ENCODE data around the gene MYO18B.

MYO18B gene

GRCh38 chr22:26057731-26058130 lies 315.7 kb downstream of the MYO18B start:
- Histone ChIP-seq H3K36me3 (ENCODE audit: control insufficient read depth, insufficient read depth, low read length, severe bottlenecking) (no peaks in the 10 kb centered on the region), H3K4me3 (ENCODE audit: low read length) (no peak overlapping the region), H3K9me3 (ENCODE audit: control insufficient read depth, low read length) (no peaks in the 10 kb centered on the region), H3K27me3 (replicated peaks; ENCODE audit: control insufficient read depth, insufficient read depth, low read length) (peaks cover 10% of the 10 kb centered on the region), H3K9ac (ENCODE audit: low read length) (no peak overlapping the region), H3K4me1 (ENCODE audit: control insufficient read depth, insufficient read depth, low read length) (no peaks in the 10 kb centered on the region)
- DNase-seq (ENCODE audit: low read depth), result no peak

GRCh38 chr22:26064048-26064447 lies 322.1 kb downstream of the MYO18B start:
- Histone ChIP-seq H3K36me3 (ENCODE audit: control insufficient read depth, insufficient read depth, low read length, severe bottlenecking) (no peaks in the 10 kb centered on the region), H3K9ac (ENCODE audit: low read length) (no peak overlapping the region), H3K9me3 (ENCODE audit: control insufficient read depth, low read length) (no peaks in the 10 kb centered on the region), H3K27me3 (replicated peaks; ENCODE audit: control insufficient read depth, insufficient read depth, low read length) (peaks cover 3% of the 10 kb centered on the region), H3K4me1 (ENCODE audit: control insufficient read depth, insufficient read depth, low read length) (no peaks in the 10 kb centered on the region), H3K4me3 (ENCODE audit: low read length) (no peak overlapping the region)
- no peak for DNase-seq (ENCODE audit: low read depth)

- H3K4me1 ChIP-seq (ENCODE audit: control insufficient read depth, insufficient read depth, low read length), result no peaks in the 10 kb centered on the region
Measured at GRCh38 chr22:26065847-26066246, 323.9 kb downstream of the MYO18B start.

GRCh38 chr22:26066534-26066933 lies 324.5 kb downstream of the MYO18B start:
- Histone ChIP-seq H3K4me1 (ENCODE audit: control insufficient read depth, insufficient read depth, low read length) (no peaks in the 10 kb centered on the region), H3K9me3 (ENCODE audit: control insufficient read depth, low read length) (no peaks in the 10 kb centered on the region), H3K27me3 (replicated peaks; ENCODE audit: control insufficient read depth, insufficient read depth, low read length) (peaks cover 6% of the 10 kb centered on the region), H3K9ac (ENCODE audit: low read length) (no peak overlapping the region), H3K36me3 (ENCODE audit: control insufficient read depth, insufficient read depth, low read length, severe bottlenecking) (no peaks in the 10 kb centered on the region), H3K4me3 (ENCODE audit: low read length) (no peak overlapping the region)
- DNase-seq (ENCODE audit: low read depth), result no peak

More at GRCh38 chr22:26065847-26066246, 323.9 kb downstream of the MYO18B start:
- Histone ChIP-seq H3K9ac (ENCODE audit: low read length) (no peak overlapping the region), H3K27me3 (replicated peaks; ENCODE audit: control insufficient read depth, insufficient read depth, low read length) (peaks cover 3% of the 10 kb centered on the region), H3K4me3 (ENCODE audit: low read length) (no peak overlapping the region), H3K9me3 (ENCODE audit: control insufficient read depth, low read length) (no peaks in the 10 kb centered on the region), H3K36me3 (ENCODE audit: control insufficient read depth, insufficient read depth, low read length, severe bottlenecking) (no peaks in the 10 kb centered on the region)
- no peak for DNase-seq (ENCODE audit: low read depth)

GRCh38 chr22:26068571-26068970 lies 326.6 kb downstream of the MYO18B start:
- Histone ChIP-seq H3K4me3 (ENCODE audit: low read length) (no peak overlapping the region), H3K9ac (ENCODE audit: low read length) (no peak overlapping the region), H3K36me3 (ENCODE audit: control insufficient read depth, insufficient read depth, low read length, severe bottlenecking) (no peaks in the 10 kb centered on the region), H3K27me3 (replicated peaks; ENCODE audit: control insufficient read depth, insufficient read depth, low read length) (peaks cover 6% of the 10 kb centered on the region), H3K4me1 (ENCODE audit: control insufficient read depth, insufficient read depth, low read length) (no peaks in the 10 kb centered on the region), H3K9me3 (ENCODE audit: control insufficient read depth, low read length) (no peaks in the 10 kb centered on the region)
- DNase-seq (ENCODE audit: low read depth), result no peak

- Histone ChIP-seq H3K4me3 (ENCODE audit: low read length) (no peak overlapping the region), H3K27me3 (replicated peaks; ENCODE audit: control insufficient read depth, insufficient read depth, low read length) (peaks cover 6% of the 10 kb centered on the region), H3K9ac (ENCODE audit: low read length) (no peak overlapping the region), H3K36me3 (ENCODE audit: control insufficient read depth, insufficient read depth, low read length, severe bottlenecking) (no peaks in the 10 kb centered on the region), H3K4me1 (ENCODE audit: control insufficient read depth, insufficient read depth, low read length) (no peaks in the 10 kb centered on the region), H3K9me3 (ENCODE audit: control insufficient read depth, low read length) (no peaks in the 10 kb centered on the region)
- DNase-seq (ENCODE audit: low read depth), result no peak
Measured at GRCh38 chr22:26072621-26073020, 330.6 kb downstream of the MYO18B start.

- Histone ChIP-seq H3K4me1 (ENCODE audit: control insufficient read depth, insufficient read depth, low read length) (no peaks in the 10 kb centered on the region), H3K36me3 (ENCODE audit: control insufficient read depth, insufficient read depth, low read length, severe bottlenecking) (no peaks in the 10 kb centered on the region)
Measured at GRCh38 chr22:26075251-26075650, 333.3 kb downstream of the MYO18B start.

GRCh38 chr22:26079009-26079408 lies 337.0 kb downstream of the MYO18B start:
- no peaks in the 10 kb centered on the region for H3K36me3 ChIP-seq (ENCODE audit: control insufficient read depth, insufficient read depth, low read length, severe bottlenecking)
- H3K27me3 ChIP-seq (replicated peaks; ENCODE audit: control insufficient read depth, insufficient read depth, low read length), result peaks cover 3% of the 10 kb centered on the region
- peak; percentile 0 for DNase-seq (ENCODE audit: low read depth)
- H3K4me3 ChIP-seq (ENCODE audit: low read length), result no peak overlapping the region
- H3K9me3 ChIP-seq (ENCODE audit: control insufficient read depth, low read length), result no peaks in the 10 kb centered on the region
- no peak overlapping the region for H3K9ac ChIP-seq (ENCODE audit: low read length)
- no peaks in the 10 kb centered on the region for H3K4me1 ChIP-seq (ENCODE audit: control insufficient read depth, insufficient read depth, low read length)

More at GRCh38 chr22:26075251-26075650, 333.3 kb downstream of the MYO18B start:
- Histone ChIP-seq H3K9me3 (ENCODE audit: control insufficient read depth, low read length) (no peaks in the 10 kb centered on the region), H3K9ac (ENCODE audit: low read length) (no peak overlapping the region), H3K4me3 (ENCODE audit: low read length) (no peak overlapping the region), H3K27me3 (replicated peaks; ENCODE audit: control insufficient read depth, insufficient read depth, low read length) (peaks cover 3% of the 10 kb centered on the region)
- no peak for DNase-seq (ENCODE audit: low read depth)

All from adipocyte (in vitro differentiated cells).